Duodenal mucosa (tissue), 2 donors: Measurements from ENCODE around the gene FAN1.

ENCODE experiments used
- H3K27ac ChIP-seq: one replicate; pipeline ENCODE4 v1.7.0; 2013; ENCODE audit warnings: low read depth, low read length
- H3K27me3 ChIP-seq, 2 donors: one replicate each; pipeline ENCODE4 v1.7.0; 2013; ENCODE audit warnings: low read length in 2 of 2, control low read depth in 1 of 2; ENCODE audit not compliant: insufficient read depth in 2 of 2, control insufficient read depth in 1 of 2
- H3K36me3 ChIP-seq, 2 donors: one replicate each; pipeline ENCODE4 v1.7.0; 2013; ENCODE audit warnings: low read length in 2 of 2, control low read depth in 1 of 2; ENCODE audit not compliant: insufficient read depth in 2 of 2, control insufficient read depth in 1 of 2
- H3K4me1 ChIP-seq, 2 donors: one replicate each; pipeline ENCODE4 v1.7.0; 2013; ENCODE audit warnings: low read length in 2 of 2, control low read depth in 1 of 2; ENCODE audit not compliant: insufficient read depth in 2 of 2, control insufficient read depth in 1 of 2
- H3K4me3 ChIP-seq, 2 donors: one replicate each; pipeline ENCODE4 v1.7.0; 2013; ENCODE audit warnings: low read length in 2 of 2, low read depth in 1 of 2
- H3K9ac ChIP-seq, 2 donors: one replicate each; pipeline ENCODE4 v1.7.0; 2013; ENCODE audit warnings: low read length in 2 of 2, low read depth in 1 of 2
- H3K9me3 ChIP-seq, 2 donors: one replicate each; pipeline ENCODE4 v1.7.0; 2013; ENCODE audit warnings: low read length in 2 of 2, control low read depth in 1 of 2; ENCODE audit not compliant: control insufficient read depth in 1 of 2

FAN1 gene

DNA sequence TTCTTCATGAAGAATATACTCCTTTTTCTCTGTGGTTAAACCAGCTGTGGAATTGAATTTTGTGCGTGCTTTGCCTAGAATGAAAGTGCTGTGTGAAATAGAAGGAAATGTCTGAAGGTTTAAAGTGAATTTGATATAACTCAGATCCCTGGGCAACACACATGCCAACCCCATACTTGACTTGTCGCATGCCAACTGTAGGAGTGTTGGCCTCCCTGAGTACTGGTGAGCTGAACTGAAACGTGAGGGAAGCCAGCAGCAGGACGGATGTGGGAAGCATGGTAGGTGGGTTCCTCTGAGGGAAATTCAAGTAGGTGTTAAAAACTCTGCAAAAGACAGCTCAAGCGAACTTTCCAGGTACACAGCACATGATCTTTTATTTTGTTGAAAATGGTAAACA is 14.7 kb downstream of the FAN1 start:
- Histone ChIP-seq H3K36me3 (peaks cover 24 to 75% of the 10 kb centered on the region in 2 donors), H3K27me3 (no peaks in the 10 kb centered on the region), H3K27ac (no peak overlapping the region), H3K4me1 (no peaks in the 10 kb centered on the region), H3K4me3 (no peak overlapping the region), H3K9me3 (no peaks in the 10 kb centered on the region), H3K9ac (no peak overlapping the region)

DNA sequence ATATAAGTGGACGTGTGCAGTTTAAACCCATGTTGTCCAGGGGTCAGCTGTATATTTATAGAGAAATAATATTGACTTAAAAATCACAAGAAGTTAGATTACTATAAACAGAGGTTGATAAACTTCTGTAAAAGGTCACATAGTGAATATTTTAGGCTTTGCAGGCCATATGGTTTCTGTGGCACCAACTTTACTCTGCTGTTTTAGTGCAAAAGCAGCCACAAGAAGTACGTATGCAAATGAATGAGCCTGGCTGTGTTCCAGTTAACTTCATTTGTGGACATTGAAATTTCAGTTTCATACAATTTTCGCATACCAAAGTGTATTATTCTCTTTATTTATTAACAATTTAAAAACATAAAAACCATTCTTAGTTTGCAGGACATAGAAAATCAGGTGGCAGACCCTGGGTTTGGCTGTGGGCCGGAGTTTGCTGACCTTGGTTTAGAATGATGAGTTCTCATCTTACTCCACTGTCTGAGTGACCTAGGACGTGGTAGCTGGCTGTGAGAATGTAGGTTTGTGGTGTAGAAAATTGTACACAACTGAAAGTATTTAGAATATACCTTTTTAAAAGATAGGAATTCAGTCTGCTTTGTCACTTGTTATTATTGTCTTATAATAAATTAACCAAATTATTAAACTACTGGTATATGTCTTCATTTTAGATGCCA is 16.3 kb downstream of the FAN1 start:
- Histone ChIP-seq H3K9me3 (no peaks in the 10 kb centered on the region), H3K27me3 (no peaks in the 10 kb centered on the region), H3K4me1 (no peaks in the 10 kb centered on the region), H3K27ac (no peak overlapping the region), H3K4me3 (no peak overlapping the region), H3K36me3 (peaks cover 29 to 83% of the 10 kb centered on the region in 2 donors), H3K9ac (no peak overlapping the region)

DNA sequence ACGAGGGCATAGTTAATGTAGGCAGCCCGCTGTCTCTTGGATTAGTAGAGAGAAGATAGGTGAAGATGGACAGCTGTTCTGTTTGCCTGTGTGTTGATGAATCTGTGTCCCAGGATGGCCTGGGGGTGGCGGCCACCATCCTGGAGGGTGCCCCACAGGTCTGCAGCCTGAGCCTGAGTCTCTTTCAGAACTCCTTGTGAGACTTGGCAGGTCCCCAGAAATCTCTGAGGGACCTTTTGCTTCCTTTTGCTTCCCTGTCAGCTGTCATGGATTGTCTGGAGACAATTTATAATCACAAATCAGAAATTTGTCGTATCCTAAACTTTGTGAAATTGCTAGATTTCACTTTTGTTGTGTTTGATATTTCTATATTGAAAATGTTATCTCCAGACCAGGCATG is 17.4 kb downstream of the FAN1 start:
- Histone ChIP-seq H3K27me3 (no peaks in the 10 kb centered on the region), H3K9me3 (no peaks in the 10 kb centered on the region), H3K36me3 (peaks cover 35 to 85% of the 10 kb centered on the region in 2 donors), H3K4me1 (no peaks in the 10 kb centered on the region), H3K9ac (no peak overlapping the region), H3K4me3 (no peak overlapping the region), H3K27ac (no peak overlapping the region)

DNA sequence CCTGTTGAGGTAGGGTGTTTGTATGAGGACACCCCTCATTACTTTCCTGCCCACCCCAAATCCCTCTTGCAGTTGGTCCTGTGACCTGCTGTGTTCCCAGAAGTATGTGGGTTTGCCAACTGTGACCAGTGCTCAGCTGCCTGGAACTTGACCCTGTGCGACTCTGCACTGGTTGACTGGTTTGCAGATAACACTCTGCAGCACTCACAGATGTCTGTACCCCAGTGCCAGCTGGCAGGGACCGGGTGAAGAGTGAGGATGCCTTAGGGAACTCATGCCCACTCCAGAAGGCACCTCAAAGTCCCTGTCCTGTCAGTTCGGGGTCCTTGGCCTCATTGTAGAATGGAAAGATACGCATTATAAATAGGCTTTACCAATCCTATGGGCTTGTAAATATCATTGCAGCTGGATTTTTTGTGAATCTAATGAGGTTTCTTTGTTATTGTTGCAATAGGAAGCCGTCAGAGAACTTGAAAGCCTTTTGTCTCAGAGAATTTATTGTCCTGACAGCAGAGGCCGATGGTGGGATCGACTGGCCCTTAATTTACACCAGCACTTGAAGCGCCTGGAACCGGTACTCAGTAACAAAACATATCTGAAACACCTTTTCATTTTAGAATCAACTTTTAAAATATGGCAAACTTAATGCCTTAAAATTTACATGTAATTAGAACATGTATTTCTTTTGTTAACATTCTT is 18.2 kb downstream of the FAN1 start:
- Histone ChIP-seq H3K4me1 (no peaks in the 10 kb centered on the region), H3K27me3 (no peaks in the 10 kb centered on the region), H3K9ac (no peak overlapping the region), H3K27ac (no peak overlapping the region), H3K9me3 (no peaks in the 10 kb centered on the region), H3K4me3 (no peak overlapping the region), H3K36me3 (peaks cover 35 to 84% of the 10 kb centered on the region in 2 donors)

DNA sequence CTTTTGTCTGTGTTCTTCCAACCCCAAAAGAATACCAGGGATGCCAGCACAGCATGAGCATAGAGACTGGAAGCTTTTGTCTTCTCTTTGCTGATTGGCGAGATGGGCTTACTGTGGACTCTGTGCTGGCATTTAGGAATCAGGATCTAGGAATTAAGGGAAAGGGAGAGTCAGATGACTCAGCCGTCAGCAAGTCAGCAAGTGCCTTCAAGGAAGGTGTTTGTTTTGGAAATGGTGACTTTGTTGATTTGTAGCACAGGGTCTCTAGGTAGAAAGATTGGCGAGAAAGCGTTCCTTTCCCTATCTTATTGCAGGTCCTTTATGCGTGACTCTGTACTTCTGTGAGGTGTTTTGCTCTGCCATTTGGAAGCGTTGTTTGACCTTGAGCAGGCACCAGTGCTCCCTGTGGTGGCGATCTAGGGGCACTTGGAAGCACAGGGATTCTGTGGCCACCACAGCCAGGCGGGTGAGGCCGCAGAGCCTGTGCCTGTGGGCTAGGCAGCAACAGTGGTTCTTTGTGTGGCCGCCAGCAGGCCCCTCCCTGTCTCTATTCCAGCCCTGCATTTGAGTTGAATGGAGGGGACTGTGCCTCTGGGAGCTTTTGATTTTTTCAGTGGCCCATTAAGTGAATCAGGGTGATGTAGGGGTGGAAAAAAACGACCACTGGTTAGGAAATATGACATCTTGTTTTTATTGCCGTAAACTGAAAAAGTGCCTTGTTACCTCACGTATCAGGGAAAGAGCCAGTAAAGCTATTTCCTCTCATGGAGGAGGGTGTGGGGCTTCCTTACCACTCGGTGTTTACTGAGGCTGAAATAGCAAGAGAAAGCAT is 19.0 kb downstream of the FAN1 start:
- no peak overlapping the region for H3K27ac ChIP-seq
- no peaks in the 10 kb centered on the region for H3K27me3 ChIP-seq
- no peak overlapping the region for H3K9ac ChIP-seq
- H3K4me1 ChIP-seq = no peaks in the 10 kb centered on the region
- peaks cover 40 to 88% of the 10 kb centered on the region in 2 donors for H3K36me3 ChIP-seq
- H3K9me3 ChIP-seq = no peaks in the 10 kb centered on the region
- H3K4me3 ChIP-seq = no peak overlapping the region

DNA sequence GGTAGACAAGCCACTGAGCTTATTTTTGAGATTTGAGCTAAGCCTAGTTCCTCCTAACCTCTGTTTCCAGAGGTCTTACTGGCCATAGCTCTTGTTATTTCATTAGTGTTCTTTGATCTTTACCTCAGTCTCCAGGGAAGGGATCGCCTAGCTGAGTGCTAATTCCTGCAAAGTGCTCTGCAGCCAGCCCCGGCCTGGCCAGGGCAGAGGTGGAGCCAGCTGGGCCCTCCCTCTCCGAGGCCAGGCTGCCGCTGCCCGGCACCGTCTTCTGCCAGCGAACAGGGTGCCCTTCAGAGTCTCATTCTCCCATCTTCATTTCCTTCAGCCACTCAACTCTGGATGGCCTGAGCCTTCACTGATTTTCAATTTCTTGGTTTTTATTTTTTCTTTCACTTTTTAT is 19.7 kb downstream of the FAN1 start:
- Histone ChIP-seq H3K27me3 (no peaks in the 10 kb centered on the region), H3K27ac (no peak overlapping the region), H3K9ac (no peak overlapping the region), H3K4me3 (no peak overlapping the region), H3K36me3 (peaks cover 36 to 89% of the 10 kb centered on the region in 2 donors), H3K9me3 (no peaks in the 10 kb centered on the region), H3K4me1 (no peaks in the 10 kb centered on the region)

DNA sequence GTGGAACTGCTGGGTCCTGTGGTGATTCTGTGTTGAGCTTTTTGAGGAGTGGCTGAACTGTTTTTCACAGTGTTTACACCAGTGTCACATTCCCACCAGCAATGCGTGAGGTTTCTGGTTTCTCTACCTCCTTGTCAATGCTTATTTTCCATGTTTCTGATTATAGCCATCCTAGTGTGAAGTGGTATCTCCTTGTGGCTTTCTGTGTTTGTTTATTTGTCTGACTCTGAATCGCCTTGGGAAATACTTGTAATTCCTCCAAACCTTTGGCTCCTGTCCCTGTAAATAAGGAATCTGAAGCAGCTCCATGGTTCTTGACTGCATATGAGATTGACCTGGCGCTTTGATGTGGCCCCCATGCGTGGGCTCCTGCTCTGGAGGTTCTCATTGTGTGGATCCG is 20.6 kb downstream of the FAN1 start:
- no peak overlapping the region for H3K9ac ChIP-seq
- peaks cover 41 to 92% of the 10 kb centered on the region in 2 donors for H3K36me3 ChIP-seq
- no peaks in the 10 kb centered on the region for H3K27me3 ChIP-seq
- H3K4me1 ChIP-seq = no peaks in the 10 kb centered on the region
- H3K4me3 ChIP-seq = no peak overlapping the region
- no peak overlapping the region for H3K27ac ChIP-seq
- no peaks in the 10 kb centered on the region for H3K9me3 ChIP-seq

DNA sequence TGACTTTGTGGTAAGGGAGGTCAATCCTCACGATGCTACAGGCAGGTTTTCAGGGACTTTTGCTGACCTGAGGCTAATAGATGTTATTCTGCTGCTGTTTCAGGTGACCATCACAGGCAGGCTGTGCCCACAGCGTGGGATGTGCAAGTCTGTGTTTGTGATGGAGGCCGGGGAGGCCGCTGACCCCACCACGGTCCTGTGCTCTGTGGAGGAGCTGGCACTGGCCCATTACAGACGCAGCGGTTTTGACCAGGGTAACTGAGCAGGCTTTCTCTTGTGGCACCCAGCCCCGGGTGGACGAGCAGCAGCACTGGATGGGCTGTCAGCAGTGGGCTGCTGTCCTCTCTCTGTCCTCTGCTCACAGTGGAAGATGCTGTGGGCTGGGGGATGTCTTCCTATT is 22.0 kb downstream of the FAN1 start:
- no peak overlapping the region for H3K27ac ChIP-seq
- H3K27me3 ChIP-seq = no peaks in the 10 kb centered on the region
- no peak overlapping the region for H3K4me3 ChIP-seq
- H3K9ac ChIP-seq = no peak overlapping the region
- peaks cover 36 to 90% of the 10 kb centered on the region in 2 donors for H3K36me3 ChIP-seq
- H3K4me1 ChIP-seq = no peaks in the 10 kb centered on the region
- H3K9me3 ChIP-seq = no peaks in the 10 kb centered on the region

DNA sequence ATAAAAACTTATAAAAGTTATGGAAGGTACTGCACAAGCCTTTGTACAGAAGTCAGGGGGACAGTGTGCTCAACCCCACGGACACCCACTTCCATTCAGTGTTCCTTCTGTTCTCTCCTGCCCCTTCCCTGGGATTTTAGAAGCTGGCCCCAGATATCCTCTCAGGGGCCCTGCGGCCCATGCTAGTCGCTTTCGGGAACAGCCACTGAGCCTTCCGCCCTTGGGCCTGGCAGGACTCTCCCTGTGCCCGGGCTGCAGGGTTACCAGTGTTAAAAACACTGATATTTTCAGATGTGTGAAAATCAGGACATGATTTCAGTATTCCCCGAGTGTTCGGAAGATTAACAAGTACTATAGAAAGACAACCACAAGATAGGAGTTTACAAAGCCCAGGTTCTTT is 22.4 kb downstream of the FAN1 start:
- H3K9me3 ChIP-seq = no peaks in the 10 kb centered on the region
- peaks cover 35 to 89% of the 10 kb centered on the region in 2 donors for H3K36me3 ChIP-seq
- H3K27ac ChIP-seq = no peak overlapping the region
- H3K4me1 ChIP-seq = no peaks in the 10 kb centered on the region
- H3K4me3 ChIP-seq = no peak overlapping the region
- no peaks in the 10 kb centered on the region for H3K27me3 ChIP-seq
- no peak overlapping the region for H3K9ac ChIP-seq

DNA sequence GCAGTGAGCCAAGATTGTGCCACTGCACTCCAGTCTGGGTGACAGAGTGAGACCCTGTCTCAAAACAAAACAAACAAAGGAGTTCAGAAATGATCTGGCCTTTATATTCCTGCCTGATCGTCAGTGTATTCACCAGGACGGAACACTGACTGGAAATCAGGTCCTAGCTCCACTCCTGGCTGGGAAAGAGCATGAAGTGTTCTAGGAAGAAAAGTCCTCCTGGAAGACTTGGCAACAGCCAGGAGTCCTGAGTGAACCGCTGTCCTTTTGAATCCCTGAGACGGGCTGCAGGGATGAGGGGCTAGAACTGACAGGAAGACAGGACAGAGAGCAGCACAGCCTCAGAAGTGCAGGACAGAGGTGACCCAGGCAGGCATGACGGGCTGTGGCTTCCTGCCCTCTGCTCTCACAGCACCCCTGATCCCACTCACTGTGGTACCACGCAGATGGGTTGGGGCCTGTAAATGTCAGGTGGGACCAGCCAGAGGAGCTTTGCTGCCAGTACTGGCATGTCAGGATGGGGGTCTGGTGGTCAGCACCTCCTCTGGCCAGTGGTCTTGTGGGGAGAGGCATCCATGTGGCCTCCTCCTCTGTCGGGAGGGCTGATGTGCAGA is 23.5 kb downstream of the FAN1 start:
- H3K27ac ChIP-seq = no peak overlapping the region
- peaks cover 29 to 86% of the 10 kb centered on the region in 2 donors for H3K36me3 ChIP-seq
- H3K4me1 ChIP-seq = no peaks in the 10 kb centered on the region

More for the DNA sequence above, 23.5 kb downstream of the FAN1 start:
- Histone ChIP-seq H3K27me3 (no peaks in the 10 kb centered on the region), H3K9ac (no peak overlapping the region), H3K9me3 (no peaks in the 10 kb centered on the region), H3K4me3 (no peak overlapping the region)
